ENCODE measurements around the gene ABLIM3.

ABLIM3 gene

DNA sequence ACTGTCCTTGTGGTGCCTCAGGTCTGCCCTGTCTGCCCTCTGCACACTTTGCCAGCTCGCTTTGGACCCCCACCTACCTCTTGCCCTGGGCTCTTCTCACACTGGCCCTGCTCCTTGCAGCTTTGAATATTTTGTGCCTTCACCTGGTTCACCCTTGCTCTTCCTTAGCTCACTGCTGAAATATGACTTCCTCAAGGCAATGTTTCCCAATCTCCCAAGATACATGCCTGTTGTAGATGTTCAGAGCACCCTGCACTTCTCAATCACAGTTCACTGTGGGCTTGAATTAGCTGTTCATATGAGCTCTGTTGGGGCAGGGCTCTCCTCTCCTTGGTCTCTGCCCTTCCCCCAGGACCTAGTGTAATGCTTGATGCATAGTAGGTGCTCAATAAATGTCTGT, 138.4 kb downstream of the ABLIM3 start:
- DNase-seq (ENCODE audit: low read depth in 1 of 2, low spot score in 1 of 2), result no peak

DNA sequence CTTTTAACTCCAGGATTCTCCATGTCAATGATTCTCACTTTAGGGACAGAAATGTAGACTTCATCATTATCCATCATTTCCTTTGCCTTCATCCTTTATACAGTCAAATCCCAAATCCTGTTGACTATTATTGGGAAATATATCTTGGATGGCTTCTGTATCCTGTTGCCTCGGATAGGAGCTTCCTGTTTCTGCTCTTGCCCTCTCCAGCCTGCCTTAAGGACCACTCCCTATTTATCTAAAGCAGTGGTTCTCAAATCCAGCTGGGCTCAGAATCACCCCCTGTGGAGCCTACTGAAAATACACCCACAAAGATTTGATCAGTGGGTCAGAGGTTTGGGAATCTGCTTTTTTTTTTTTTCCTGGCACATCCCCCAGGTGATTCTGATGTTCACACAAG, 138.8 kb downstream of the ABLIM3 start:
- DNase-seq (ENCODE audit: low read depth in 1 of 2, low spot score in 1 of 2), result no peak

DNA sequence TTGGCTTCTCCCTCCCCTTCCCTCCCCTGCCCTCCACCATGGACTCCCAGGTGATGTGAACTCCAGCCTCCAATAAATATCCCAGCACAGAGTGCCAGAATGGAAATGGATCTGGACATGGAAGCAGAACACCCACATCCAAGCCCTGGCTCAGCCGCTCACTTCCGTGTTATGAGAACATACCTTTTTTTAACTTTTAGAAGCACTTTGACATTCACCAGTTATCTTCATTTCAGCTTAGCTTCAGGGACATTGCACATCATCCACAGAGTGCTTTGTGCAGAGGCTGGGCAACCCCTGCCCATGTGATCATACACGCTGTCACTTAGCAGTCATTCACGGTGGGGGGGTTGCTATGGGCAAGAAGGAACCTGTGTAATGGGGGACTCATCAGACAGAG, 139.5 kb downstream of the ABLIM3 start:
- no peak for DNase-seq (ENCODE audit: low read depth in 1 of 2, low spot score in 1 of 2)

DNA sequence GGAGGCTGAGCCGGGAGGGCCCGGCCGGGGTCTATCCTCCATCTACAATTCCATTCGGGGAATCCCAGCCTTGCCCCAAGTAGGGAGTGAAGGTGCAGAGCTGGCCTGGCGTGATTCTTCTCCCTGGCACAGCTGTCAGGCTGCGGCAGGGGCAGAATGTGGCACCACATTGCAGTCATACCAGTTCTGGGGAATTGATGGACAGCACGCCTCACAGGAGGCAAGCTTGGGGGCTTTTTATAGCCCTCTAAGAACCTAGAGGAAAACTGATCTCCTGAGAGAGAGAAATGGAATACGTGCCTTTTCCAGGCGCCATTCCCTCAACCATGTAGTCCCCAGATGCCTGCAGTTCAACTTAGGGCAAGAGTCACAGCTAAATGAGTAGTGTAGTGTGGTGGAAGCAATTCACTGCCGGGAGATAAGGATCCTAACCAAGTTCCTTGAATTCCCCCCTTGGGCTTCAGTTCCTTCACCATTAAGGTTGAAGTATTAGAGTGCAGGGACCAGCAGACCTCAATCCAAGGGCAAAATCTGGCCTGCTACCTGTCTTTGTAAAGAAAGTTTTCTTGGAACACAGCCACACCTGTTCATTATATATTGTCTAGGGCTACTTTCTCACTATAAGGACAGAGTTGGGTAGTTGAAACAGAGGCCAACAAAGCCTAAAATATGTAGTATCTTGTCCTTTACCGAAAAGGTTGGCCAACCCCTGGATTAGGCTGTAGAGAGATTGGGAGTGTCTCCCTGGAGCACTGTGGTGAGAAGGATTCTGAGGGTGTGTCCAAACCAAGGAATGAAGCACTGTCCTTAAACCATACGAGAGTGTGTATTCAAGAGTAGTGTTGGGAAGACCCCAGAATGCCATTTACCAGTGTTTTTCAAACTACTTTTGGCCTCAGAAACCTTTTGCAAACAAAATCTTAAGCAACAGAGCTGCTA, 141.0 kb downstream of the ABLIM3 start:
- DNase-seq (ENCODE audit: low read depth in 1 of 2, low spot score in 1 of 2), result no peak

DNA sequence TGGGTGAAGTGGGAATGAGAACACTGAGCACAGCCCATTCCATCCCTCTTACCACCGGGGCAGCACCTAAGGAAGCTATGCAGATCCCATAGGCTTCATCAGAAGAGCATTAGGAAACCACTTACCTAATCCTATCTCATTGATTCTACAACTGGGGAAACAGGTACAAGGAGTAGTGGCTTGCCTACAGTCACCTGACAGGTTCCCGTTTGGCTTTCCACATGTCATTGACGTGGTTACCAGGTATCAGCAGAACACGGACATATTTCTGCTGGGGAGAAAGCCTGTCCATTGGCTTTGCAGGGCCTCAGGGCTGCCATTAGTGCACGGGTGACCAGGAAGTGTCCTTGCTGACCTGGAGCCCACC, 141.7 kb downstream of the ABLIM3 start:
- DNase-seq (ENCODE audit: low read depth in 1 of 2, low spot score in 1 of 2), result no peak

DNA sequence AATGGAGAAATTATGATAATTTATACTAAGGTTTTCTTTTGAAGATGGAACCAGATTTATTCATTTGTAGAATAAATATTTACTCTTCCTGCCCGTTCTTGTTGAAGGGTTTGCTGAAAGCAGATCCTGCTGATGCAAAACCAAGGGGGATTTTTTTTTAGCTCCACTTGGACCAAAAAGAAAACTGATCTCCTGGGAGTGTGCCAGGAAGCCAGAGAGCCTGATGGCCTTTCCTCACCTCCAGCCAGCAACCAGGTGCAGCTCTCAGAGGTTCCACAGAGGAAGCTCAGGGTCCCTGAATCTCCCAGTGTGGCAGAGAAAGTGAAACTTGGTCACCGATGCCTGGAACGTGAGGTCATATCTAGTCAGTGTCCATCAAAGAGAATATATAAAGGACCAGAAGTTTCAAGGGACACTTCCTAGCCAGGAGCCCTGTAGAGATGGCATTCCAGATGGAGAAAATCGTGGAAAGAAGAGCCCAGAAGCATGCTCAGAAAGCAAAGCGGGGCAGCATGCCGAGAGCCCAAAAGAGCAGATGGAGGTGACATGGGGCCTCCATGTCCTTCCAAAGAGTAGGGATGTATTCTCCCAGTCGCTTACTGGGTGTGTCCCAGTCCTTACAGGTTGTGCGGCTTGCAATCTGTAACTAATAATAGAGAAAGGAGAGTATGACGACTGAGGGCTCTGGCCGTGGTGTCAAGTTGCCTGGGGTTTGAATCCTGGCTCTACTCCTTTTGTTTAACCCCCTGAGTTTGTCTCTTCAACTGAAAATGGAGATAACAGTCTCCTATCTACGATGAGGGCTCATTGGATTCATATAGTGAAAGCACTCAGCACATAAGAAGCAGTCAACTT, 142.6 kb downstream of the ABLIM3 start:
- no peak for DNase-seq (ENCODE audit: low read depth in 1 of 2, low spot score in 1 of 2)

DNA sequence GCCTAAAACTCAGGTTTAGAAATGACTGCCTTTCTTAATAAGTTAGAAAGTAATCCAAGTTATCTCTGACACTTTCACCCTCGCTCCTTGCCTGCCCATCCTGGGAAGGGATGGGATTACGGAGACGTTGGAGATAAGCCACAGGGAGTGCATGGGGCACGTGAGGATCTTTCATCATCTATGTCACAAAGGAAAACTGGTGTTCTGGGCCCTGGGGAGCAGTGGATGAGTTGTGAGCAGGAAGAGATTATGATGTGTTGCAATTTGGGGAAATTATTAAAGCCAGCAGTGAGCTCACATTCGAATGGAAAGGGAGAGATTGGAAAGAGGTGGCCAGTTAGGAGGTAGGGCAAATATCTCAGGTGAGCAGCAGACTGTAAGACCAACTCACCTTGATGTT, 143.2 kb downstream of the ABLIM3 start:
- no peak for DNase-seq (ENCODE audit: low read depth in 1 of 2, low spot score in 1 of 2)

DNA sequence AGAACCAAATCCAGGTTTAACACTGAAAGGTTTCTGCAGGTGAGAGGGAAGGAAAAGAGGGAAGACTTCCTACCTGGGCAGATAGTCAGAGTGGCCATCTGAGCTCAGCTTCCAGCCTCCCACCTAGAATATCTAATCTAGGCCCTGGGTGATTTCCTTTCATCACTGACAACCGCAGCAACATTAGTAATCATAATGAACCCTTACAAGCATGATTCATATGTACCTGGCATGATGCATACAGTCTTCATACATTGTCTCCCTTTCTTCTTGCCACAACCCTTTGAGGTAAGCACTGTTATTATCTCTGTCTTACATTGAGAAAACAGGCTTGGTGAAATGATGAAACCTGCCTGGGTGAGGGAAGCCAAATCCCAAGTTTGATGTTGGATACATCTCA, 143.9 kb downstream of the ABLIM3 start:
- no peak for DNase-seq (ENCODE audit: low read depth in 1 of 2, low spot score in 1 of 2)

DNA sequence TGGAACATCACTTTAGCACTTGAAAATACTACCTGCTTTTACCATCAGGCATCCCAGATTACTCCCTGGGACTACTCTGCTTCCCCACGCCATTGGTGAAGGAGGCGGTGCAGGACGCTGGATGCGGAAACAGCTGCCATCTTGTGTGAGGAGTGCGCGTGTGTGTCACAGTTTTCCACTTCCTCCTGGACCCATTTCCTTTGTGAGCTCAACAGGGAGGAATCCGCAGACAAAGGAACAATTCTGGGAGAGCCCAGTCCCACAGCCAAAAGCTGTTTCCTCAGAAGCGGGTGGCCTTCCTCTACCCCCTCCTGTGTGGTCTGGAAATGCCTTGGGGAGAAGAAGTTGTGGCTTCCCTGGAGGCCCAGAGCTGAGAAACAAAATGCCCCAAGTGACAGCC, 147.1 kb downstream of the ABLIM3 start:
- DNase-seq (ENCODE audit: low read depth in 1 of 2, low spot score in 1 of 2), result no peak

DNA sequence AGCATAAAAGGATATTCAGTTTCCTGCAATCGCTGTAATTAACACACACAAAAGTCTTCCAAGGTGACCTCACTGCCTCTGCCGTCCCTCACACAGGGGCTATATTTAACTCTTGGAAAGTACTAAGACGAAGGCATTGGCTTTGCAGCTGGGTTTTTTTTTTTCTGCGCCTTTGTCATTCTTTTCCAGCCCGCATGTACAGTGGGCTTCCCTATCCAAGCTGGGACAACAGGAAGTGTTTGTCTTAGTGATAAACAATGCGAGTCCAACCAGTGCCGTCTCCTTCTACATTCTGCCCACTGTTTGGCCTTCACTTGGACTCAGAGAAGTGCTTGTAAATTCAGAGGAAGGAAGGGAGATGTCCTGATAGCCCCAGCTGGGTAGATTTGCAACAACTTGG, 148.0 kb downstream of the ABLIM3 start:
- no peak for DNase-seq (ENCODE audit: low read depth in 1 of 2, low spot score in 1 of 2)

DNA sequence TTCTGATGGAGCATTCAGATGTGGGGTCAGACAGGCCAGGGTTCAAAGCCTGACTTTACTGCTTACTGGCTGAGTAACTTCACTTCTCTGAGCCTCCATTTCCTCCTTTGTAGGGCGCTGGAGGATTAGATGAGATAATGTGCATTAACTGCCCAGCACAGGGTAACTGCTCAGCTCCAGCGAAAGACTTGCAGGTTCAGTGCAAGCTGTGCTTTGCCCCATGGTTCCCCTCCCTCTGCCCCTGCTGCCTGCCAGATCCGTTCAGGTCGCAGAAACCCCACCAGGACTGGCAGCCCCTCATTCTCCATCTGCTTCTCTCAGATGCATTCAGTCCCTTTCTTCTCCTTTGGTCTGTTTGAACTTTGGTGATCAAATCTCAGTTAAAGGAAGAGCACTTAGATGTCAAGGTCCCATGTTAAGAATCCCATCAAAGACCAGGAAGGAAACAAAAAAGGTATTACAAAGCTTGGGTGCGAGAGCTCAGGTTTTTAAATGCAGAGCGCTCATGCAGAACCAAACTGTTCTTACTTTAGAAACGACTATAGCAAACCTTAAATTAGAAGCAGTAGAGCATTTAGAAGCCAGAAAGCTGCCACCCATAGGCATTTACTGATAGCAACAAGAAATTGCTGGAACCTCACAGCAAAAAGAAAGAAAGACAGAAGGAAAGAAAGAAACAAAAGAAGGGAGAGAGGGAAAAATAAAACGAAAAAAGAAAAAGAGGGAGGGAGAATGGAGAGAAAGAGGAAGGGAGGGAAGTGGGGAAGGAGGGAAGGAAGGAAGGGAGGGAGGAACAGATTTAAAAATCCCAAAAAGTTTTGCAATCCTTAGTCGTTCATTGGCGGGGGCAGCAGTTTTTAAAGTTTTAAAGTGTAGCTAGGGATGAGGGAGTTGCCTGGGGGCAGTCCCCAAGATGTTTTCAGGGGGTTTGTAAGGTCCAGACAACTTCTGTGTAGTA, 153.9 kb downstream of the ABLIM3 start:
- no peak for DNase-seq (ENCODE audit: low read depth in 1 of 2, low spot score in 1 of 2)

DNA sequence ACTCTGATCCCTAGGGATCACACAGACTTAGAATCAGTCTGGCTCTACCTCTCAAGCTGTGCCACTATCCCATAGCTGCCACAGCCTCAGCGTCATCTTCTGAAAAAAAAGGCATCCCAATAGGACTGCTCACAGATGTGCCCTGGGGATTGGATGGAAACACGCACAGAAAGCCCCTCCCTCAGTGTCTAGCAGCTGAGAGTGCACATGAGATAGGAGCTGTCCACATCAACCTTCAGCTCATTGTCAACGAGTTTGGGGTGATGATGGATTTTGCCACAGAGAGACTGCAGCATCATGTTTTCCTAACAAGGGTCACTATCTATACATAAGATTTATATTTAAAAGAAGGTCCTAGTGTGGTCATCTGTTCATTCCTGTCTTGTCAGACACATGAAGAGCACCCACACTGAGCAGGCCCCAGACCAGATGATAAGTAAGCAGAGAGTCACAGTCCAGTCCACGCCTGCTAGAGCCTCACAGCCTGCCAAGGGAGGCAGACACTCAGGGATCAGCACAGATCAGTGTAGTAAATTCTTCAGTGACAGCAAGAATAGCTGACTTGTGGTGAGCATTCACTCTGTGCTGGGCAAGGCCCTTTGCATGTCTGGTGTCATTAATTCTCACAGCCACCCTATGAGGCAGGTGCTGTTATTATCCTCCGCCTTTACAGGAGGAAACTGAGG, 156.2 kb downstream of the ABLIM3 start:
- no peak for DNase-seq (ENCODE audit: low read depth in 1 of 2, low spot score in 1 of 2)

DNA sequence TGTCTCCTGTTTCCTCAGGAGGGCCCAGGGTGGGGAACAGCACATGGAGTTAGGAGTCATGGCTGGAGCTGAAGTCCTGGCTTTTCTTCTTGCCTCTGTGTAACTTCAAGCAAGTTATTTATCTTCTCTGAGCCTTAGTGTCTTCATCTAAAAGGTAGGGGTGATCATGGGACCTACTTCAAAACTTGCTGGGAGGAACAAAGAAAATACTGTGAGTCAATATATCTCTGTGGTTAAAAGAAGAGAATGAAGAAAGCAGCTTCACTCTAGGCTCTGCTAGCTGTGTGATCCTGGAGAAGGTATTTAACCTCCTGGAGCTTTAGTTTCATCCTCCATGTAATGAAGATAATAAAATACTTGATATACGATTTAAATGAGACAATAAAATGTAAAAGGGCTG, 156.9 kb downstream of the ABLIM3 start:
- DNase-seq (ENCODE audit: low read depth in 1 of 2, low spot score in 1 of 2), result no peak

DNA sequence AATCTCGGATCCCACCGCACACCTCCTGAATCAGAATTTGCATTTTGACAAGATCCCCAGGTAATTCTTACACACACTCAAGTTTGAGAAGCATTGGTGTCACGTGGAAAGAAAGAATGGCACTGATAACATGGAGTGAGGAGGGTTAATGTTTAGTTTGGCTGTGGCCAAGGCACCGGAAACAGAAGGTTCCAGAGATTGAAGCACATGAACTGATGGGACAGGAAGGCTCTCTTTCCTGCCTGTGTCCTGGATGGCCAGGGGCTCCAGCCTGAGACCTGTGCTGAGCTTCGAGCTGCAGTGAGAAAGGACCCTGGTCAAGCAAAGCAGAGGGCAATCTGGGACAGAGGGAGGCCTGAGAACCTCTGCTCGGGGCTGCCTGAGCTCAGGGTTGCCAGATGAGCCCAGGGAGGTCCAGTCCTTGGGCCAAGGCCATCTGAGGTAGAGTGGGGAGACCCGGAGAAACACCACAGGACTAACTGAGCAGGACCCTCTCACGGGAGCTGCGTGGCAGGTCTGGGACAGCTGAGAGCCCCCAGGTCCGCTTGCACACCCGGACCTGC, 157.6 kb downstream of the ABLIM3 start:
- DNase-seq (ENCODE audit: low read depth in 1 of 2, low spot score in 1 of 2), result no peak

DNA sequence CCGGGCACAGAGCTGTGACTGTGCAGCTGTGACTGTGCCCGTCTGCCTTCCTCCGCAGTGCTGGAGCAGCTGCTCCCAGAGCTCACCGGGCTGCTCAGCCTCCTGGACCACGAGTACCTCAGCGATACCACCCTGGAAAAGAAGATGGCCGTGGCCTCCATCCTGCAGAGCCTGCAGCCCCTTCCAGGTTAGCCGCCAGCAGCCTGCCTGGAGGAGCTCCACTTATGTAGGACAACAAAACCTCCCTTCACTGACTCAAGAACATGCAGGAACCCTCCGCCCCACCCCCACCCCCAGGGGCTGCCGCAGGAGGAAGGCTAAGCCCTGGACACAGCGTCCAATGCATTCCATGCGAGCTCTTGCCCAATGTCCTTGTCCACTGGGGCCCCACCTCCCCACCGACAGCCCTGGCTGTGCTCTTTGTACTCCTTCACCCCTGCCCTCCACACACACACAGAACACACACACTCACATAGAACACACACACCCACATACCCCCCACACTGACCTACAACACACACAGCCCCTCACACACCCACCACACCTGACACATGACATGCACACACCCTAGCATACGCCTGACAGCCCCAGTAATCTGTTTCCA, 158.3 kb downstream of the ABLIM3 start:
- no peak for DNase-seq (ENCODE audit: low read depth in 1 of 2, low spot score in 1 of 2)

DNA sequence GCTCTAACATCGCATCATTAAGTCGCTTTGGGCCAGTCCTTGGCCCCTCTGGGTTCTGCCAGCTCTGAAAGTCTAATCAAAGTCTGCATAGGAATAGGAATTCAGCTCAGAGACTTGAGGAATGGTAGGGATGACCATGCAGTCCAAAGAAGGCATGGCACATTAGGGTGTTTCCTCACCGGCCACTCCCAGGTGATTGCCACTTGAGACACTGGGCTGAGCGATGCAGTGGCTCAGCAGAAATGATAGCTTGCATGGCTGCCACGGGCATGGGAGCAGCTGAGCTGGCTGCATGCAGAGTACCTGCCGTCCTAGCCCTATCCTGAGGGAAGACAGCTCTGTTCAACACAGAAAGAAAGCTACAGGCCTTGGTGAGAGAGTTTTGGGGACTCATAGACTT, 159.1 kb downstream of the ABLIM3 start:
- no peak for DNase-seq (ENCODE audit: low read depth in 1 of 2, low spot score in 1 of 2)

DNA sequence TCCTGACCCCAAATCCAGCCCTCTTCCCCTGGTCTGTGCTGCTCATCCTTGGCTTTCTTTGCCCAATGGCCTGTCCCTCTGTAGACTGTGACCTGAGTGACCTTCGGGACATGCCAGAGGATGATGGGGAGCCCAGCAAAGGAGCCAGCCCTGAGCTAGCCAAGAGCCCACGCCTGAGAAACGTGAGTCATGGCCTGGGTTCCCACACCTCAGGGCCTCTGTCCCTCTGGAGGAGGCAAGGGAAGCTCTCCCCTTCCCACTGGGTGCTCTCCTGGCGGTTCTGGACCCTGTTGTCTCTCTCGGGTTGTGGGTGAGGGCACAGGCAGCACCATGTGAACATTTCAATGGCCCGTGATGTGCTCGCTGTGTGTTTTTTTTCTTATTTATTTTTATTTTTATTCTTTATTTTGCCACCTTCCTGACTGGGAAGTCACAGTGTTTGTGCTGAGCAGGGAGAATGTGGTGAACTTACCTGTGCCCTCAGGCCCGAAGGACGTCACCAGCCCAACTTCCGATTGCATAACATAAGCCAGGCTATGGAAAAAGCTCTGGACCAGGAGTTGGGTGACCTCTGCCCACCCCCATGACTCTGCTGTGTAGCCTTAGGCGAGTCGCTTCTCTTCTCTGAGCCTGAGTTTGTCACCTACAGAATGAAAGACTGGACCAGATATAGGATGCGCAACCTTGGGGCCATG, 159.9 kb downstream of the ABLIM3 start:
- DNase-seq (ENCODE audit: low read depth in 1 of 2, low spot score in 1 of 2), result no peak

DNA sequence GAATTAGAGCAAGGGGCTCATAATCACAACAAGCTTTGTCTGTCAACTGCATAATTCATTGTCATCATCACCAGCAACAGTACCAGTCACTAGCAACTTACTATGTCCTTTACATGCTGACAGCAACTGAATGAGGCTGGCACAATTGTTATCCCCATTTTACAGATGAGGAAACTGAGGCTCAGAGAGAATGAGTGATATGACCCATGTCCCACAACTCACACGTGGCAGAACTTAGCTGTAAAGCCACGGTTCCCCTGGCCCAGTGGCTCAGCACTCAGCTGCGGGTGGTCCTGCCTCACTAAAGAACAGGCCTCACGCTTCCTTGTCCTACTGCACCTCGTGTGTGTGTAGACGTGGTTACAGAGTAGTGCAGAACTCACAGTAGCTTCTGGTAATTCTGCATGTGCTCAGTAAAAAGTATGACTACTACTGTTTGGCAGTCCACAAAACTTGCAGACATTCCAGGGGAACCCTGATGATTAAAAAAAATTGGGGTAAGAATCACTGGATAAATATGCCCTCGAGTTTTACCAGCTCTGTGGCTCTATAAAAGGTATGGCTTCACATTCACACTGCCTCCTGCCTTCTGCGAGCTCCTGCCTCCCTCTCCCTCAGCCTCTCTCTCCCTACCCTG, 160.6 kb downstream of the ABLIM3 start:
- no peak for DNase-seq (ENCODE audit: low read depth in 1 of 2, low spot score in 1 of 2)

DNA sequence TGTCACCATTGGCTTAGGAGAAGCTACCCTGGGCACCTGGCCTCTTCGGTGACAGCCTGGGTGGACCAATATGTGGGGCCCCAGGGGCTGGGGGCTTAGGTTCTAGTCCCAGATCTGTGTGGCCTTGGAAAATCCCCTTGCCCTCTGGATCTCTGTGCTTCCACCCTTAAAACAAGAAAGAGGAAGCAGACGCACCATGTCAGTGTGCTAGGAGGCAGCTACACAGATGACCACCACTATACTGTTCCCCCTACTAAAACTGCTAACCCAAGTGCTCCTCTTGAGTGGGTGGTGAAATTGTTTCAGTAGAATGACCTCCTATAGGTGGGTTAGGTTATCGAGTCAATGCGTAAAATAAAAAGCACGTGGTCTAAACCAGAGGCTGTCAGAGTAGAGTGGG, 161.3 kb downstream of the ABLIM3 start:
- no peak for DNase-seq (ENCODE audit: low read depth in 1 of 2, low spot score in 1 of 2)

All from activated T-helper 1 cell treated with anti-CD3 and anti-CD28 coated beads, Interleukin-2, amount 50 U/mL, for 16 hours (primary cell).